Immature natural killer cell (primary cell): ENCODE data around the gene ZNF90. TPM values are rescaled to one million over a fixed set of nuclear protein-coding genes. Genes with fewer than 3 reads are reported as not detected.
"Not testable (repeated sequence)": the region's sequence is repeated elsewhere in the genome, so short reads cannot be mapped to it uniquely, and the experiment has no call there.

Experiments used
- DNase-seq, 3 donors: peaks; one replicate each; pipeline ENCODE4 v3.0.0; 2022; ENCODE audit warnings: mixed read lengths in 1 of 3
- H3K27ac Mint-ChIP-seq, 6 donors: one replicate each; pipeline ENCODE4 v1.8.0; 2020; ENCODE audit warnings: mixed read lengths in 6 of 6, mild to moderate bottlenecking in 5 of 6, inconsistent platforms in 4 of 6, moderate library complexity in 3 of 6
- H3K27me3 Mint-ChIP-seq, 3 donors: one replicate each; pipeline ENCODE4 v1.8.0; 2020 to 2021; ENCODE audit warnings: low read depth in 3 of 3, mild to moderate bottlenecking in 3 of 3, mixed read lengths in 3 of 3, moderate library complexity in 3 of 3, inconsistent platforms in 1 of 3
- H3K36me3 Mint-ChIP-seq, 3 donors: one replicate each; pipeline ENCODE4 v1.8.0; 2020; ENCODE audit warnings: mixed read lengths in 3 of 3, inconsistent platforms in 2 of 3, mild to moderate bottlenecking in 2 of 3
- H3K4me1 Mint-ChIP-seq, 2 donors: one replicate each; pipeline ENCODE4 v1.8.0; 2020; ENCODE audit warnings: inconsistent platforms in 2 of 2, mild to moderate bottlenecking in 2 of 2, mixed read lengths in 2 of 2, moderate library complexity in 1 of 2
- H3K4me3 Mint-ChIP-seq, 5 donors: one replicate each; pipeline ENCODE4 v1.8.0; 2020; ENCODE audit warnings: mild to moderate bottlenecking in 5 of 5, mixed read lengths in 5 of 5, inconsistent platforms in 3 of 5, moderate library complexity in 3 of 5
- H3K9me3 Mint-ChIP-seq, 6 donors: one replicate each; pipeline ENCODE4 v1.8.0; 2020; ENCODE audit warnings: mild to moderate bottlenecking in 6 of 6, mixed read lengths in 6 of 6, inconsistent platforms in 4 of 6, moderate library complexity in 3 of 6
- polyA plus RNA-seq, 3 donors: library from polyadenylated mRNA; unstranded; fragments of 300-500 nt; fragmentation: Illumina TruSeq; gene quantifications; one replicate each; pipeline ENCODE4 v1.2.3, GENCODE V29; 2021

ZNF90 gene
- polyA plus RNA-seq, 3 donors from 2014 or later: 0.96 to 2.1 (median 1.6) TPM

DNA sequence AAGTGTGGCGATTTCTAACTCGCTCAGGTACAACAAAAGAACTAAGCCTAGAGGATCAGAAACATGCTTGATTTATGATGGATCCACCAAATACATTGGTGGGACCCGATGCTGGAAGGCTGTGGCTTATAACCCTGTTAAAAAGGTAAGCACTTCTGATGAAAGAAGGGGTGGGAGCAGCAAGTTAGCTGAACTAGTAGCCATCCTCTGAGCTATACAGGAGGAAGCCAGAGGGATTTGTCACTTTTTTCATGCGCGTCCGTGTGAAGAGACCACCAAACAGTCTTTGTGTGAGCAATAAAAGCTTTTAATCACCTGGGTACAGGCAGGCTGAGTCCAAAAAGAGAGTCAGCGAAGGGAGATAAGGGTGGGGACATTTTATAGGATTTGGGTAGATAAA, 9.2 kb upstream of the ZNF90 start:
- H3K9me3 Mint-ChIP-seq, H3K27ac Mint-ChIP-seq, DNase-seq, H3K4me1 Mint-ChIP-seq, H3K4me3 Mint-ChIP-seq, H3K36me3 Mint-ChIP-seq: not testable (repeated sequence)
- H3K27me3 Mint-ChIP-seq: peaks cover 9 to 30% (median 12%) of the 10 kb centered on the region in 3 donors

DNA sequence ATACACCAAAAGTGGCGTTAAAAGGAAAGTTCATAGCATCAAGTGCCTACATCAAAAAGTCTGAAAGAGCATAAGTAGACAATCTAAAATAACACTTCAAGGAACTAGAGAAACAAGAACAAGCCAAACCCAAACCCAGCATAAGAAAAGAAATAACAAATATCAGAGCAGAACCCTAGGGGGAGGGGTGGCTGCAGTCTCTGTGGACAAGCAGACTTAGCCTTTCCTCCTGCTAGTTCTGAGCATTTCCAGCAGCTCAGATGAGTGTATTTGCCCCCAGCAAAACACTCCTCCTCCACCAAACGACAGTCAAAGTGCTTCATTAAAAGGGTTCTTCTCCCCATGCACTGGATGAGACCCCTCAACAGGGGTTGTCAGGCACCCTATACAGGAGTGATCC, 7.1 kb upstream of the ZNF90 start:
- no peak overlapping the region for H3K4me3 Mint-ChIP-seq
- H3K36me3 Mint-ChIP-seq: no peaks in the 10 kb centered on the region
- H3K9me3 Mint-ChIP-seq: peaks cover 0 to 2% (median 0%) of the 10 kb centered on the region in 6 donors
- peaks cover 6 to 30% (median 12%) of the 10 kb centered on the region in 3 donors for H3K27me3 Mint-ChIP-seq
- DNase-seq: no peak
- no peaks in the 10 kb centered on the region for H3K4me1 Mint-ChIP-seq
- no peak overlapping the region for H3K27ac Mint-ChIP-seq

DNA sequence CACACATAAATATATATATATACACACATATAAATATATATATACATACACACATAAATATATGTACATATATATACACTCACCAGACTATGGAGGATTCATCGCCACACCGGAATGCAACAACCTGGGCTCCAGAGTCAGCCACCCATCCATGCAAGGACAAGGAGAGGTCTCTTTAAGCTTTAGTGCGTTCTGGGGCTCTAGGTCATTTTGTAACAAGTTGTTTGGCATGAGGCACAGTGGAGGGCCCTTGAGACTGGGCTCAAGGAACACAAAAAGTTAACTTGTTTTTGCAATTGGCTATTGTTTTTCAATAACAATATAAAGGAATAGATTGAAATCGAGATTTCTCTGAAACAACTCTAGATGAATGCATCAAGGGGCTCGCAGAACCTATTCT, 4.9 kb upstream of the ZNF90 start:
- DNase-seq: no peak
- Mint-ChIP-seq H3K9me3 (peaks cover 0 to 2% (median 0%) of the 10 kb centered on the region in 6 donors), H3K27ac (no peak overlapping the region), H3K36me3 (no peaks in the 10 kb centered on the region), H3K4me3 (no peak overlapping the region), H3K27me3 (peaks cover 7 to 22% (median 17%) of the 10 kb centered on the region in 3 donors), H3K4me1 (peaks cover 4 to 6% of the 10 kb centered on the region in 2 donors)

DNA sequence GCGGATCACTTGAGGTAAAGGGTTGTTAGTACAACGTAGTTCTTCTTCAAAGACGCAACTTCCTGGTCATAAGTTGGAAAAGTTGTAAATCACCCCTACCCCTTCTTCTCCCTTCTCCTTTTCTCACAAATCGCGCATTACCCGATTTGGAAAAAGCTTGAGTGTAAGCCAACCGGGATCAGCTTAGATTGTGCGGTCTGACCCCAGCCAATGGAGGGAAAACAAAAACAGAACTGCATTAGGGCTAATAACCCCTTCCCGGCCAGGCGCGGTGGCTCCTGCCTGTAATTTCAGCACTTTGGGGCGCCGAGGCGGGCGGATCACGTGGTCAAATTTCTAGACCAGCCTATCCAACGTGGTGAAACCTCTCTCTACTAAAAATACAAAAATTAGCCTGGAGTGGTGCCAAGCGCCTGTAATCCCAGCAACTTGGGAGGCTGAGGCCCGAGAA, 806 bp downstream of the ZNF90 start:
- Mint-ChIP-seq H3K36me3 (peaks cover 0 to 4% (median 0%) of the 10 kb centered on the region in 3 donors), H3K27me3 (peaks cover 4 to 6% (median 5%) of the 10 kb centered on the region in 3 donors), H3K9me3 (peaks cover 0 to 2% (median 0%) of the 10 kb centered on the region in 6 donors), H3K4me3 (peak overlapping the region; percentile 84 to 91 (median 88)), H3K4me1 (peaks cover 13 to 21% of the 10 kb centered on the region in 2 donors), H3K27ac (peak overlapping the region in 1 of 6 donors; percentile 61)
- peak in 1 of 3 donors; percentile 7 for DNase-seq

DNA sequence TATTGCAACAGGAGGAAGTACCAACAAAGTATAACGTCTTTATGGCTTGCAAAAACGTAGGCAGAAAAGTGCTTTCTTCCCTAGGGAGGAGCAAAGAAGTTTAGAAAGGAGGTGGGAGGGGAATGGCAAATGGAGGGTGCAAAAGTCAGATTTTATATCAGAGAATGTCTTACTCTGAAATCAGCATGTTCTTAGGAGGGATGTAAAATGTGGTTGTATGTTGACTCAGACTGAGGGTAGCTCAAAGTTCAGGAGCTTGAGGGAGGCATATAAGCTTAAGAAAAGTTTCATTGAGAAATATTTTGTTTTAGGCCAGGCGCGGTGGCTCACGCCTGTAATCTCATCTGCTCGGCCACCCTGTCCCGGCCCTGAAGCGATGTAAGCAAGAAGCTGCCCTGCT, 1.7 kb downstream of the ZNF90 start:
- Mint-ChIP-seq H3K27ac (no peak overlapping the region), H3K4me1 (peaks cover 13 to 21% of the 10 kb centered on the region in 2 donors), H3K27me3 (peaks cover 5 to 6% (median 5%) of the 10 kb centered on the region in 3 donors), H3K36me3 (peaks cover 0 to 4% (median 0%) of the 10 kb centered on the region in 3 donors), H3K9me3 (peaks cover 0 to 2% (median 0%) of the 10 kb centered on the region in 6 donors), H3K4me3 (peak overlapping the region; percentile 27 to 91 (median 50))
- no peak for DNase-seq

DNA sequence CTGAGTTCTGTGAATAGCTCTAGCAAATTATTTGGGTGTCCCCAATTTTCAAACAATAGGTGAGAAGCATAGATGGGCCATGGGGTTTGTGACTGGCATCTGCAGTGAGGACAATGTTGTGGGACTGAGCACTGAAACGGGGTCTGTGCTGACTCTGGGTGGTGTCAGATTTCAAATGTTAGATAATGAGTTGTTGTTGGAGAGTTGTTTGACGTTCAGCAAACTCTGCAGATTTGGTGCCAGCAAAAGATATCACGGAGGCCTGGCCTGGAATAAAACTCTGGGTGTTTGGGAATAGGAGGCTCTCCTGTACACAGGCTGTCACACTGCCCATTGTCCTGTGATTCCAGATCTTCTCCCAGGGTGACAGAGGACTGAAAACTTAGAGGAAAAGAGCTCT, 2.9 kb downstream of the ZNF90 start:
- Mint-ChIP-seq H3K4me1 (peaks cover 13 to 21% of the 10 kb centered on the region in 2 donors), H3K36me3 (peaks cover 0 to 4% (median 0%) of the 10 kb centered on the region in 3 donors), H3K9me3 (peaks cover 0 to 4% (median 0%) of the 10 kb centered on the region in 6 donors), H3K27ac (no peak overlapping the region), H3K4me3 (no peak overlapping the region), H3K27me3 (peaks cover 5 to 6% (median 5%) of the 10 kb centered on the region in 3 donors)
- no peak for DNase-seq

DNA sequence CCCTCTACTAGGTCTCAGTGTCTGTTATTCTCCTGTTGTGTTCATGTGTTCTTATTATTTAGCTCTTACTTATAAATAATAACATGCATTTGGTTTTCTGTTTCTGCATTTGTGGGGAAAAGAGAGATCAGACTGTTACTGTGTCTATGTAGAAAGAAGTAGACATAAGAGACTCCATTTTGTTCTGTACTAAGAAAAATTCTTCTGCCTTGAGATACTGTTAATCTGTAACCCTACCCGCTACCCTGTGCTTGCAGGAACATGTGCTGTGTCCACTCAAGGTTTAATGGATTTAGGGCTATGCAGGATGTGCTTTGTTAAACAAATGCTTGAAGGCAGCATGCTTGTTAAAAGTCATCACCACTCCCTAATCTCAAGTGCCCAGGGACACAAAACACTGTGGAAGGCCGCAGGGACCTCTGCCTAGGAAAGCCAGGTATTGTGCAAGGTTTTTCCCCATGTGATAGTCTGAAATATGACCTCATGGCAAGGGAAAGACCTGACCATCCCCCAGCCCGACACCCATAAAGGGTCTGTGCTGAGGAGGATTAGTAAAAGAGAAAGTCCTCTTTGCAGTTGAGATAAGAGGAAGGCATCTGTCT, 4.5 kb downstream of the ZNF90 start:
- H3K27ac Mint-ChIP-seq, H3K27me3 Mint-ChIP-seq, H3K9me3 Mint-ChIP-seq, DNase-seq, H3K4me3 Mint-ChIP-seq, H3K36me3 Mint-ChIP-seq: not testable (repeated sequence)
- peaks cover 13 to 21% of the 10 kb centered on the region in 2 donors for H3K4me1 Mint-ChIP-seq

GRCh38 chr19:20082876-20083275, 5.1 kb downstream of the ZNF90 start:
- H3K9me3 Mint-ChIP-seq, DNase-seq, H3K4me3 Mint-ChIP-seq, H3K27ac Mint-ChIP-seq, H3K27me3 Mint-ChIP-seq, H3K36me3 Mint-ChIP-seq: not testable (repeated sequence)
- peaks cover 10 to 16% of the 10 kb centered on the region in 2 donors for H3K4me1 Mint-ChIP-seq

- peaks cover 5 to 48% (median 35%) of the 10 kb centered on the region in 6 donors for H3K9me3 Mint-ChIP-seq
- no peak overlapping the region for H3K4me3 Mint-ChIP-seq
Observed at GRCh38 chr19:20102097-20102496, 24.3 kb downstream of the ZNF90 start.

DNA sequence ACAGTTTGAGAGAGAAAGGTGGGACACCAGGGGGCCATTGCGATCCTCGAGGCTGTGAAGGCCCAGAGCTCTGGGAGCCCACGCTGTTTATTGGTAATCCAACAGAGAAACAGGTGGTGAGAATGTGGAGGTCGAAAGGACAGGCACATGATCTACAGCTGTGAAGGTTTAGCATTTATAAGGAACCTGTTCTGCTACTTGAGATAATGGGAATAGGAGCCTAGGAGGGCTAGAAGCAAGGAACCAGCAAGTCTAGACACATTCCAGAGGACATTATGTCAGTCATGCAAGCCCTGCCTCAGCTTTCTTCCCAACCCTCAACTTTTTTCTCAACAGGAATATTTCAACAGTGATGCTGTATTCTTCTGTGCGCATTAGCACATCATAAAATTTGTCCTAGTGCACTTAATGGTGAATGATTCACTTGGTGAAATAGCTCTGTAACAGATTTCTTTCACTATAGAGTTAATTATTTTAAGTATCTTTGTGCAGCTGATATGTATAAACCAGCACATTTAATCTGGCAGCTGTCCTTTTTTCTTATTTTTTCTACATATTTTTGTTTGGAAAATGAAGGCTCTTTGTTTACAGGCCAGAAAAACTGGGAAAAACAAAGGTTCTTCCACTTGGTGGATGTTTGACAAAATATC, 25.4 kb downstream of the ZNF90 start:
- DNase-seq: no peak
- H3K27ac Mint-ChIP-seq: no peak overlapping the region
- peaks cover 14 to 55% (median 39%) of the 10 kb centered on the region in 3 donors for H3K36me3 Mint-ChIP-seq
- no peak overlapping the region for H3K4me3 Mint-ChIP-seq
- peaks cover 4 to 48% (median 35%) of the 10 kb centered on the region in 6 donors for H3K9me3 Mint-ChIP-seq
- H3K27me3 Mint-ChIP-seq: no peaks in the 10 kb centered on the region
- H3K4me1 Mint-ChIP-seq: no peaks in the 10 kb centered on the region

More at GRCh38 chr19:20102097-20102496, 24.3 kb downstream of the ZNF90 start:
- DNase-seq: no peak
- Mint-ChIP-seq H3K27ac (no peak overlapping the region), H3K4me1 (no peaks in the 10 kb centered on the region), H3K36me3 (peaks cover 14 to 51% (median 38%) of the 10 kb centered on the region in 3 donors), H3K27me3 (no peaks in the 10 kb centered on the region)

DNA sequence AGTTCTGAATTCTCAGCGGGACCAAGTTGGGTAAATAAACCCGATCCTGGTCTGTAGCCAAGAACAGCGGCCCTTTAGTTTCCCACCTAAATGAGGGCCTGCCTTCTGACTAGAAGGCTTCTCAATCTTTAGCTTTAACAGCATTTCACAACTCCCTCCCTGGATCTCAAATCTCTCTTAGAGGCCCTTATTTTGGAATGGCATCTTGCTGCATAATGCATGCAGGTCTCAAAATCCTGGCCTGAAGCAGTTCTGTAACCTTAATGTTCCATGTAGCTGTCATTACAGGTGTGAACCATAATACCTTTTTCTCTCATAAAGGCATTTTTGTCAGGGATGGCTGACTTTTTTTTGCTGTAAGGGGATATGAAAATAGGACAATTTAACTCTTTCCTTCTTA, 29.5 kb downstream of the ZNF90 start:
- DNase-seq: no peak
- no peak overlapping the region for H3K27ac Mint-ChIP-seq
- H3K27me3 Mint-ChIP-seq: no peaks in the 10 kb centered on the region
- H3K9me3 Mint-ChIP-seq: peaks cover 9 to 39% (median 17%) of the 10 kb centered on the region in 6 donors
- H3K36me3 Mint-ChIP-seq: peaks cover 5 to 44% (median 44%) of the 10 kb centered on the region in 3 donors
- no peak overlapping the region for H3K4me3 Mint-ChIP-seq
- H3K4me1 Mint-ChIP-seq: no peaks in the 10 kb centered on the region

- Mint-ChIP-seq H3K36me3 (peaks cover 37 to 56% (median 43%) of the 10 kb centered on the region in 3 donors), H3K9me3 (peaks cover 44 to 96% (median 79%) of the 10 kb centered on the region in 6 donors)
- DNase-seq, H3K4me1 Mint-ChIP-seq, H3K4me3 Mint-ChIP-seq, H3K27ac Mint-ChIP-seq, H3K27me3 Mint-ChIP-seq: not testable (repeated sequence)
Observed at GRCh38 chr19:20118064-20118839, 40.5 kb downstream of the ZNF90 start.

GRCh38 chr19:20124879-20125278, 47.1 kb downstream of the ZNF90 start:
- Mint-ChIP-seq H3K36me3 (peaks cover 16 to 44% (median 26%) of the 10 kb centered on the region in 3 donors), H3K27me3 (peaks cover 0 to 2% (median 2%) of the 10 kb centered on the region in 3 donors), H3K27ac (no peak overlapping the region), H3K4me3 (no peak overlapping the region), H3K4me1 (no peaks in the 10 kb centered on the region), H3K9me3 (peaks cover 29 to 84% (median 60%) of the 10 kb centered on the region in 6 donors)
- no peak for DNase-seq

DNA sequence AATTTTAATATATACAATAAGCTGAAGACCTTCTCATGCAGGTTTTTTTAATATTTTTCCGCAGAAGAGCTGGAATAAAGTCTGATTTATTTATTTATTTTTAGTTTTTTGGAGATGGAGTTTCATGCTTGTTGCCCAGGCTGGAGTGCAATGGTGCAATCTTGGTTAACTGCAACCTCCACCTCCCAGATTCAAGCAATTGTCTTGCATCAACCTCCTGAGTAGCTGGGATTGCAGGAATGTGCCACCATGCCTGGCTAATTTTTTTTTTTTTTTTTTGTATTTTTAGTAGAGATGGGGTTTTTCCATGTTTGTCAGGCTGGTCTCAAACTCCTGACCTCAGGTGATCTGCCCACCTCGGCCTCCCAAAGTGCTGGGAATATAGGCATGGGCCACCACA, 55.1 kb downstream of the ZNF90 start:
- DNase-seq, H3K36me3 Mint-ChIP-seq, H3K27me3 Mint-ChIP-seq, H3K27ac Mint-ChIP-seq, H3K4me3 Mint-ChIP-seq, H3K4me1 Mint-ChIP-seq: not testable (repeated sequence)
- H3K9me3 Mint-ChIP-seq: peaks cover 7 to 44% (median 21%) of the 10 kb centered on the region in 6 donors
